ENCODE measurements around the gene SMURF2.

Gene SMURF2

GRCh38 chr17:64575431-64575830, 86.7 kb downstream of the SMURF2 start:
- no peak overlapping the region for H3K27ac ChIP-seq (ENCODE audit: low read depth, low read length)
- no peaks in the 10 kb centered on the region for H3K9me3 ChIP-seq (ENCODE audit: control insufficient read depth in 1 of 2, low read length in 2 of 2)
- no peak overlapping the region for H3K4me3 ChIP-seq (ENCODE audit: low read depth in 1 of 2, low read length in 2 of 2)
- H3K4me1 ChIP-seq (ENCODE audit: control insufficient read depth in 1 of 2, insufficient read depth in 2 of 2, low read length in 2 of 2), result no peaks in the 10 kb centered on the region
- no peaks in the 10 kb centered on the region for H3K27me3 ChIP-seq (ENCODE audit: control insufficient read depth in 1 of 2, insufficient read depth in 2 of 2, low read length in 2 of 2)
- peaks cover 13 to 34% of the 10 kb centered on the region in 2 donors for H3K36me3 ChIP-seq (ENCODE audit: control insufficient read depth in 1 of 2, insufficient read depth in 2 of 2, low read length in 2 of 2)
- no peak overlapping the region for H3K9ac ChIP-seq (ENCODE audit: low read depth in 1 of 2, low read length in 2 of 2)

- no peak overlapping the region for H3K4me3 ChIP-seq (ENCODE audit: low read depth in 1 of 2, low read length in 2 of 2)
- no peaks in the 10 kb centered on the region for H3K9me3 ChIP-seq (ENCODE audit: control insufficient read depth in 1 of 2, low read length in 2 of 2)
- H3K27me3 ChIP-seq (ENCODE audit: control insufficient read depth in 1 of 2, insufficient read depth in 2 of 2, low read length in 2 of 2), result no peaks in the 10 kb centered on the region
- H3K36me3 ChIP-seq (ENCODE audit: control insufficient read depth in 1 of 2, insufficient read depth in 2 of 2, low read length in 2 of 2), result peaks cover 11 to 37% of the 10 kb centered on the region in 2 donors
- H3K27ac ChIP-seq (ENCODE audit: low read depth, low read length), result no peak overlapping the region
- H3K4me1 ChIP-seq (ENCODE audit: control insufficient read depth in 1 of 2, insufficient read depth in 2 of 2, low read length in 2 of 2), result no peaks in the 10 kb centered on the region
- no peak overlapping the region for H3K9ac ChIP-seq (ENCODE audit: low read depth in 1 of 2, low read length in 2 of 2)
These were observed 87.5 kb downstream of the SMURF2 start for GRCh38 chr17:64574646-64575045.

GRCh38 chr17:64573214-64573613, 88.9 kb downstream of the SMURF2 start:
- no peak overlapping the region for H3K27ac ChIP-seq (ENCODE audit: low read depth, low read length)

GRCh38 chr17:64572682-64573154, 89.4 kb downstream of the SMURF2 start:
- Histone ChIP-seq H3K27me3 (ENCODE audit: control insufficient read depth in 1 of 2, insufficient read depth in 2 of 2, low read length in 2 of 2) (no peaks in the 10 kb centered on the region), H3K4me3 (ENCODE audit: low read depth in 1 of 2, low read length in 2 of 2) (no peak overlapping the region), H3K27ac (ENCODE audit: low read depth, low read length) (no peak overlapping the region), H3K4me1 (ENCODE audit: control insufficient read depth in 1 of 2, insufficient read depth in 2 of 2, low read length in 2 of 2) (no peaks in the 10 kb centered on the region), H3K9ac (ENCODE audit: low read depth in 1 of 2, low read length in 2 of 2) (no peak overlapping the region), H3K36me3 (ENCODE audit: control insufficient read depth in 1 of 2, insufficient read depth in 2 of 2, low read length in 2 of 2) (peaks cover 11 to 40% of the 10 kb centered on the region in 2 donors), H3K9me3 (ENCODE audit: control insufficient read depth in 1 of 2, low read length in 2 of 2) (no peaks in the 10 kb centered on the region)

More at GRCh38 chr17:64573214-64573613, 88.9 kb downstream of the SMURF2 start:
- H3K36me3 ChIP-seq (ENCODE audit: control insufficient read depth in 1 of 2, insufficient read depth in 2 of 2, low read length in 2 of 2), result peaks cover 11 to 42% of the 10 kb centered on the region in 2 donors
- H3K27me3 ChIP-seq (ENCODE audit: control insufficient read depth in 1 of 2, insufficient read depth in 2 of 2, low read length in 2 of 2), result no peaks in the 10 kb centered on the region
- H3K4me1 ChIP-seq (ENCODE audit: control insufficient read depth in 1 of 2, insufficient read depth in 2 of 2, low read length in 2 of 2), result no peaks in the 10 kb centered on the region
- H3K9ac ChIP-seq (ENCODE audit: low read depth in 1 of 2, low read length in 2 of 2), result no peak overlapping the region
- no peaks in the 10 kb centered on the region for H3K9me3 ChIP-seq (ENCODE audit: control insufficient read depth in 1 of 2, low read length in 2 of 2)
- no peak overlapping the region for H3K4me3 ChIP-seq (ENCODE audit: low read depth in 1 of 2, low read length in 2 of 2)

- H3K9me3 ChIP-seq (ENCODE audit: control insufficient read depth in 1 of 2, low read length in 2 of 2), result no peaks in the 10 kb centered on the region
- H3K4me1 ChIP-seq (ENCODE audit: control insufficient read depth in 1 of 2, insufficient read depth in 2 of 2, low read length in 2 of 2), result no peaks in the 10 kb centered on the region
- no peak overlapping the region for H3K27ac ChIP-seq (ENCODE audit: low read depth, low read length)
- no peak overlapping the region for H3K4me3 ChIP-seq (ENCODE audit: low read depth in 1 of 2, low read length in 2 of 2)
- H3K27me3 ChIP-seq (ENCODE audit: control insufficient read depth in 1 of 2, insufficient read depth in 2 of 2, low read length in 2 of 2), result no peaks in the 10 kb centered on the region
- H3K9ac ChIP-seq (ENCODE audit: low read depth in 1 of 2, low read length in 2 of 2), result no peak overlapping the region
- H3K36me3 ChIP-seq (ENCODE audit: control insufficient read depth in 1 of 2, insufficient read depth in 2 of 2, low read length in 2 of 2), result peaks cover 11 to 40% of the 10 kb centered on the region in 2 donors
These were observed 90.4 kb downstream of the SMURF2 start for GRCh38 chr17:64571746-64572145.

GRCh38 chr17:64565563-64565962, 96.5 kb downstream of the SMURF2 start:
- H3K4me3 ChIP-seq (ENCODE audit: low read depth in 1 of 2, low read length in 2 of 2), result no peak overlapping the region
- no peaks in the 10 kb centered on the region for H3K27me3 ChIP-seq (ENCODE audit: control insufficient read depth in 1 of 2, insufficient read depth in 2 of 2, low read length in 2 of 2)
- peaks cover 0 to 43% of the 10 kb centered on the region in 2 donors for H3K36me3 ChIP-seq (ENCODE audit: control insufficient read depth in 1 of 2, insufficient read depth in 2 of 2, low read length in 2 of 2)
- no peak overlapping the region for H3K9ac ChIP-seq (ENCODE audit: low read depth in 1 of 2, low read length in 2 of 2)
- no peaks in the 10 kb centered on the region for H3K4me1 ChIP-seq (ENCODE audit: control insufficient read depth in 1 of 2, insufficient read depth in 2 of 2, low read length in 2 of 2)
- H3K27ac ChIP-seq (ENCODE audit: low read depth, low read length), result no peak overlapping the region
- H3K9me3 ChIP-seq (ENCODE audit: control insufficient read depth in 1 of 2, low read length in 2 of 2), result no peaks in the 10 kb centered on the region

GRCh38 chr17:64564098-64564497, 98.0 kb downstream of the SMURF2 start:
- Histone ChIP-seq H3K27ac (ENCODE audit: low read depth, low read length) (no peak overlapping the region), H3K27me3 (ENCODE audit: control insufficient read depth in 1 of 2, insufficient read depth in 2 of 2, low read length in 2 of 2) (no peaks in the 10 kb centered on the region), H3K9ac (ENCODE audit: low read depth in 1 of 2, low read length in 2 of 2) (no peak overlapping the region), H3K36me3 (ENCODE audit: control insufficient read depth in 1 of 2, insufficient read depth in 2 of 2, low read length in 2 of 2) (peaks cover 0 to 35% of the 10 kb centered on the region in 2 donors), H3K9me3 (ENCODE audit: control insufficient read depth in 1 of 2, low read length in 2 of 2) (no peaks in the 10 kb centered on the region), H3K4me3 (ENCODE audit: low read depth in 1 of 2, low read length in 2 of 2) (no peak overlapping the region), H3K4me1 (ENCODE audit: control insufficient read depth in 1 of 2, insufficient read depth in 2 of 2, low read length in 2 of 2) (no peaks in the 10 kb centered on the region)

- Histone ChIP-seq H3K4me1 (ENCODE audit: control insufficient read depth in 1 of 2, insufficient read depth in 2 of 2, low read length in 2 of 2) (no peaks in the 10 kb centered on the region), H3K27ac (ENCODE audit: low read depth, low read length) (no peak overlapping the region), H3K4me3 (ENCODE audit: low read depth in 1 of 2, low read length in 2 of 2) (no peak overlapping the region), H3K9ac (ENCODE audit: low read depth in 1 of 2, low read length in 2 of 2) (no peak overlapping the region), H3K9me3 (ENCODE audit: control insufficient read depth in 1 of 2, low read length in 2 of 2) (no peaks in the 10 kb centered on the region), H3K27me3 (ENCODE audit: control insufficient read depth in 1 of 2, insufficient read depth in 2 of 2, low read length in 2 of 2) (no peaks in the 10 kb centered on the region), H3K36me3 (ENCODE audit: control insufficient read depth in 1 of 2, insufficient read depth in 2 of 2, low read length in 2 of 2) (peaks cover 3 to 38% of the 10 kb centered on the region in 2 donors)
These were observed 106.8 kb downstream of the SMURF2 start for GRCh38 chr17:64555281-64555680.

- Histone ChIP-seq H3K36me3 (ENCODE audit: control insufficient read depth in 1 of 2, insufficient read depth in 2 of 2, low read length in 2 of 2) (peaks cover 3 to 46% of the 10 kb centered on the region in 2 donors), H3K9me3 (ENCODE audit: control insufficient read depth in 1 of 2, low read length in 2 of 2) (no peaks in the 10 kb centered on the region), H3K4me3 (ENCODE audit: low read depth in 1 of 2, low read length in 2 of 2) (no peak overlapping the region), H3K27ac (ENCODE audit: low read depth, low read length) (no peak overlapping the region), H3K27me3 (ENCODE audit: control insufficient read depth in 1 of 2, insufficient read depth in 2 of 2, low read length in 2 of 2) (no peaks in the 10 kb centered on the region), H3K4me1 (ENCODE audit: control insufficient read depth in 1 of 2, insufficient read depth in 2 of 2, low read length in 2 of 2) (no peaks in the 10 kb centered on the region), H3K9ac (ENCODE audit: low read depth in 1 of 2, low read length in 2 of 2) (no peak overlapping the region)
These were observed 108.0 kb downstream of the SMURF2 start for GRCh38 chr17:64554028-64554637.

- no peak overlapping the region for H3K4me3 ChIP-seq (ENCODE audit: low read depth in 1 of 2, low read length in 2 of 2)
- no peak overlapping the region for H3K27ac ChIP-seq (ENCODE audit: low read depth, low read length)
- no peak overlapping the region for H3K9ac ChIP-seq (ENCODE audit: low read depth in 1 of 2, low read length in 2 of 2)
- H3K27me3 ChIP-seq (ENCODE audit: control insufficient read depth in 1 of 2, insufficient read depth in 2 of 2, low read length in 2 of 2), result no peaks in the 10 kb centered on the region
- H3K9me3 ChIP-seq (ENCODE audit: control insufficient read depth in 1 of 2, low read length in 2 of 2), result no peaks in the 10 kb centered on the region
- peaks cover 18 to 59% of the 10 kb centered on the region in 2 donors for H3K36me3 ChIP-seq (ENCODE audit: control insufficient read depth in 1 of 2, insufficient read depth in 2 of 2, low read length in 2 of 2)
- no peaks in the 10 kb centered on the region for H3K4me1 ChIP-seq (ENCODE audit: control insufficient read depth in 1 of 2, insufficient read depth in 2 of 2, low read length in 2 of 2)
These were observed 110.6 kb downstream of the SMURF2 start for GRCh38 chr17:64551461-64551860.

Data from duodenal mucosa (tissue), 2 donors.